Measurements from ENCODE around the gene MBD2. TPM values are rescaled to one million over a fixed set of nuclear protein-coding genes. Genes with fewer than 3 reads are reported as not detected.

The MBD2 gene
- total RNA-seq, 1 experiment from 2014 or later, result 53.3 TPM

DNA sequence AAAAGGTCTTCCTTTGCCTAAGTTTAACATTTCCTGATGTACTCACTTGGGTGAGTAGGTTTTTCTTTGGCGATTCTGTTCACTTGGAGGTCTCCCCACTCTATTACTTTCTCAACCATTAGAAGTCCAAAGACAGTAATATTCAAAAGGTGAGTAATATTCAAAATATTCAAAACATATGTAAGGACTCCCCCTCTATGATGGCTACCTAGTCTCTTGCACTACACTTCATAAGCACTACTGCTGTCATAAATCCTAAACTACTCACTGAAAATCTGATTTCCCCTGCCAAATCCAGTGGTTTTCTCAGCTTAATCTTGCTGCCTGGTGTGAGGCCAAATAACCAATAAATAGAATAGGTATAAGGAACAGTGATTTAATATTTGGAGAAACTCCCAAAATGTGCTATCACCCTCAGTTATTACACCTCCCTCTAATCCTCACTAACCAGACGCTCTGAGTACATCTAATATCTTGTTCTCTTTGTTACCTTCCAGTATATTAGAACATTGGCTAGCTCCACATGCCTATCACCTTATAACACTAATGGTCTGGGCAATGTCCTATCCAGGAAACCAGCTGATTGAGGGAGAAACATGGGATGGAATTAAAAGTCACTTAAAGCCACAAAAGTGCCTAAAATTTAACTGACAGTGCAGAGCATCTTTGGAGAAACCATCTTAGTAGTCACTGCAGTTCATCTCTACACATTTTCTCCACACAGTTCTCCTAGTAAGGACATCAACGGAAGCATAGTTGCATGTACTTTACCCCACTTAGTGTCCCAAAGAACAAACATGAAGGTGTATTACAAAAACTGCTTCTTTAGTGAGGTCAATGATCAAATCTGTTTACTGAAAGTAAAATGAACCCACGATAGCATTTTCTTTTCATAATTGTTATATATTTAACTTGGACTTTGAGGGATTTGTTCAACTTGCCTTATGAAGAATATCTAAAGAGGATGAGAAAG, 54.8 kb downstream of the MBD2 start:
- TF ChIP-seq TCF7L2 (IDR thresholded peaks at IDR 0.05; ENCODE audit: low read depth, low read length) (no peak), POLR2AphosphoS5 (IDR thresholded peaks at IDR 0.05; ENCODE audit: low read depth, low read length) (no peak), SIN3A (IDR thresholded peaks at IDR 0.05; ENCODE audit: borderline replicate concordance, insufficient read depth, low read depth, low read length) (no peak)
- TF ChIP-seq, protein P1, sequence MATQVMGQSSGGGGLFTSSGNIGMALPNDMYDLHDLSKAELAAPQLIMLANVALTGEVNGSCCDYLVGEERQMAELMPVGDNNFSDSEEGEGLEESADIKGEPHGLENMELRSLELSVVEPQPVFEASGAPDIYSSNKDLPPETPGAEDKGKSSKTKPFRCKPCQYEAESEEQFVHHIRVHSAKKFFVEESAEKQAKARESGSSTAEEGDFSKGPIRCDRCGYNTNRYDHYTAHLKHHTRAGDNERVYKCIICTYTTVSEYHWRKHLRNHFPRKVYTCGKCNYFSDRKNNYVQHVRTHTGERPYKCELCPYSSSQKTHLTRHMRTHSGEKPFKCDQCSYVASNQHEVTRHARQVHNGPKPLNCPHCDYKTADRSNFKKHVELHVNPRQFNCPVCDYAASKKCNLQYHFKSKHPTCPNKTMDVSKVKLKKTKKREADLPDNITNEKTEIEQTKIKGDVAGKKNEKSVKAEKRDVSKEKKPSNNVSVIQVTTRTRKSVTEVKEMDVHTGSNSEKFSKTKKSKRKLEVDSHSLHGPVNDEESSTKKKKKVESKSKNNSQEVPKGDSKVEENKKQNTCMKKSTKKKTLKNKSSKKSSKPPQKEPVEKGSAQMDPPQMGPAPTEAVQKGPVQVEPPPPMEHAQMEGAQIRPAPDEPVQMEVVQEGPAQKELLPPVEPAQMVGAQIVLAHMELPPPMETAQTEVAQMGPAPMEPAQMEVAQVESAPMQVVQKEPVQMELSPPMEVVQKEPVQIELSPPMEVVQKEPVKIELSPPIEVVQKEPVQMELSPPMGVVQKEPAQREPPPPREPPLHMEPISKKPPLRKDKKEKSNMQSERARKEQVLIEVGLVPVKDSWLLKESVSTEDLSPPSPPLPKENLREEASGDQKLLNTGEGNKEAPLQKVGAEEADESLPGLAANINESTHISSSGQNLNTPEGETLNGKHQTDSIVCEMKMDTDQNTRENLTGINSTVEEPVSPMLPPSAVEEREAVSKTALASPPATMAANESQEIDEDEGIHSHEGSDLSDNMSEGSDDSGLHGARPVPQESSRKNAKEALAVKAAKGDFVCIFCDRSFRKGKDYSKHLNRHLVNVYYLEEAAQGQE (IDR thresholded peaks at IDR 0.05; ENCODE audit: insufficient read depth in 1 of 2, low read depth in 2 of 2, low read length in 1 of 2), result no peak
- TF ChIP-seq, protein P2, sequence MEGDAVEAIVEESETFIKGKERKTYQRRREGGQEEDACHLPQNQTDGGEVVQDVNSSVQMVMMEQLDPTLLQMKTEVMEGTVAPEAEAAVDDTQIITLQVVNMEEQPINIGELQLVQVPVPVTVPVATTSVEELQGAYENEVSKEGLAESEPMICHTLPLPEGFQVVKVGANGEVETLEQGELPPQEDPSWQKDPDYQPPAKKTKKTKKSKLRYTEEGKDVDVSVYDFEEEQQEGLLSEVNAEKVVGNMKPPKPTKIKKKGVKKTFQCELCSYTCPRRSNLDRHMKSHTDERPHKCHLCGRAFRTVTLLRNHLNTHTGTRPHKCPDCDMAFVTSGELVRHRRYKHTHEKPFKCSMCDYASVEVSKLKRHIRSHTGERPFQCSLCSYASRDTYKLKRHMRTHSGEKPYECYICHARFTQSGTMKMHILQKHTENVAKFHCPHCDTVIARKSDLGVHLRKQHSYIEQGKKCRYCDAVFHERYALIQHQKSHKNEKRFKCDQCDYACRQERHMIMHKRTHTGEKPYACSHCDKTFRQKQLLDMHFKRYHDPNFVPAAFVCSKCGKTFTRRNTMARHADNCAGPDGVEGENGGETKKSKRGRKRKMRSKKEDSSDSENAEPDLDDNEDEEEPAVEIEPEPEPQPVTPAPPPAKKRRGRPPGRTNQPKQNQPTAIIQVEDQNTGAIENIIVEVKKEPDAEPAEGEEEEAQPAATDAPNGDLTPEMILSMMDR (IDR thresholded peaks at IDR 0.05), result no peak
- ChIA-PET POLR2A (no interaction called here), CTCF (no interaction called here)
- Histone ChIP-seq H3K27me3 (ENCODE audit: control insufficient read depth, insufficient read depth, low read length) (no peaks in the 10 kb centered on the region), H3K27ac (ENCODE audit: low read length) (no peak overlapping the region), H3K4me1 (ENCODE audit: control insufficient read depth, insufficient read depth, low read length) (no peaks in the 10 kb centered on the region), H3K36me3 (ENCODE audit: control insufficient read depth, insufficient read depth, low read length) (no peaks in the 10 kb centered on the region), H3K4me3 (ENCODE audit: low read depth in 2 of 2, low read length in 2 of 2) (no peak overlapping the region), H3K9me3 (ENCODE audit: control insufficient read depth, insufficient read depth, low read depth, low read length) (no peaks in the 10 kb centered on the region)
- intact Hi-C loops (cut with micrococcal nuclease; ENCODE audit: unreplicated experiment) (no loop called here), in situ Hi-C loops (cut with HindIII; ENCODE audit: low pct_unique_long_range_greater_than_20kb, low sequenced_read_pairs) (no loop called here)
- no TSS peak for BruUV-seq (replicated peaks)
- DNase-seq (ENCODE audit: low read depth, low spot score), result no peak
- ATAC-seq, result no peak

DNA sequence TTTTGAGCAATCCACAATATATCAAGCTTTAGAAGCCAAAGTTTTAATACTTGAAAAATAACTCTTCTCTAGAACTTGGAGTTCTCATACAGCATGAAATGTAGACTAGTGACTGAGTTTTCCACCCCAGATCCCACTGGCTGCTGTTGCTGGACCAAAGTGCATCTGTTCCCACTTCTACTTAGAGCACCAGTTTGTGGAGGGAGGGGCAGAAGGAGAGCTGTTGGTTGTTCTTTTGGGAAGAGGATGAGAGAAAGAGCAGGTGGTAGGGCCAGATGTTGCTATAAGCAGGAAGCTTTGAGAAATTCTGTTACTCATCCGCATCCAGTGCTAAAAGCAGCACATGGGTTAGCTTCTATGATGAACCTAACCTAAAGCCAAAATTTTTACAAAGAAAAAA, 59.0 kb downstream of the MBD2 start:
- in situ Hi-C loops (cut with HindIII; ENCODE audit: low pct_unique_long_range_greater_than_20kb, low sequenced_read_pairs), result no loop called here
- ChIA-PET POLR2A (no interaction called here), CTCF (no interaction called here)
- TF ChIP-seq TCF7L2 (IDR thresholded peaks at IDR 0.05; ENCODE audit: low read depth, low read length) (no peak), SIN3A (IDR thresholded peaks at IDR 0.05; ENCODE audit: borderline replicate concordance, insufficient read depth, low read depth, low read length) (no peak), POLR2AphosphoS5 (IDR thresholded peaks at IDR 0.05; ENCODE audit: low read depth, low read length) (no peak)
- TF ChIP-seq, protein P2 (IDR thresholded peaks at IDR 0.05), result no peak
- TF ChIP-seq, protein P1 (IDR thresholded peaks at IDR 0.05; ENCODE audit: insufficient read depth in 1 of 2, low read depth in 2 of 2, low read length in 1 of 2), result no peak
- H3K27ac ChIP-seq (ENCODE audit: low read length), result no peak overlapping the region
- DNase-seq (ENCODE audit: low read depth, low spot score), result no peak
- no peaks in the 10 kb centered on the region for H3K4me1 ChIP-seq (ENCODE audit: control insufficient read depth, insufficient read depth, low read length)
- no peak for ATAC-seq
- H3K36me3 ChIP-seq (ENCODE audit: control insufficient read depth, insufficient read depth, low read length), result no peaks in the 10 kb centered on the region; the same call in 1 of the 2 replicates
- intact Hi-C loops (cut with micrococcal nuclease; ENCODE audit: unreplicated experiment), result no loop called here
- no peaks in the 10 kb centered on the region for H3K9me3 ChIP-seq (ENCODE audit: control insufficient read depth, insufficient read depth, low read depth, low read length)
- BruUV-seq (replicated peaks), result no TSS peak
- H3K4me3 ChIP-seq (ENCODE audit: low read depth in 2 of 2, low read length in 2 of 2), result no peak overlapping the region
- H3K27me3 ChIP-seq (ENCODE audit: control insufficient read depth, insufficient read depth, low read length), result no peaks in the 10 kb centered on the region
